ENCODE results near the gene TIGIT.

- TF ChIP-seq POLR2A (IDR thresholded peaks at IDR 0.05; ENCODE audit: low read depth) (no peak), POLR2AphosphoS5 (IDR thresholded peaks at IDR 0.05) (no peak), EP300 (IDR thresholded peaks at IDR 0.05) (no peak)
- TF ChIP-seq, protein P1, sequence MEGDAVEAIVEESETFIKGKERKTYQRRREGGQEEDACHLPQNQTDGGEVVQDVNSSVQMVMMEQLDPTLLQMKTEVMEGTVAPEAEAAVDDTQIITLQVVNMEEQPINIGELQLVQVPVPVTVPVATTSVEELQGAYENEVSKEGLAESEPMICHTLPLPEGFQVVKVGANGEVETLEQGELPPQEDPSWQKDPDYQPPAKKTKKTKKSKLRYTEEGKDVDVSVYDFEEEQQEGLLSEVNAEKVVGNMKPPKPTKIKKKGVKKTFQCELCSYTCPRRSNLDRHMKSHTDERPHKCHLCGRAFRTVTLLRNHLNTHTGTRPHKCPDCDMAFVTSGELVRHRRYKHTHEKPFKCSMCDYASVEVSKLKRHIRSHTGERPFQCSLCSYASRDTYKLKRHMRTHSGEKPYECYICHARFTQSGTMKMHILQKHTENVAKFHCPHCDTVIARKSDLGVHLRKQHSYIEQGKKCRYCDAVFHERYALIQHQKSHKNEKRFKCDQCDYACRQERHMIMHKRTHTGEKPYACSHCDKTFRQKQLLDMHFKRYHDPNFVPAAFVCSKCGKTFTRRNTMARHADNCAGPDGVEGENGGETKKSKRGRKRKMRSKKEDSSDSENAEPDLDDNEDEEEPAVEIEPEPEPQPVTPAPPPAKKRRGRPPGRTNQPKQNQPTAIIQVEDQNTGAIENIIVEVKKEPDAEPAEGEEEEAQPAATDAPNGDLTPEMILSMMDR (IDR thresholded peaks at IDR 0.05), result no peak
Measured at GRCh38 chr3:114319453-114319852, 25.6 kb downstream of the TIGIT start.

Measured in esophagus muscularis mucosa (tissue), 4 donors.